Stomach (tissue), 9 donors: ENCODE data around the gene AKR1C1. TPM values are rescaled to one million over a fixed set of nuclear protein-coding genes. Genes with fewer than 3 reads are reported as not detected.
A peak's percentile ranks its signal among the peaks of the same experiment; 100 is the strongest.
"Not testable (repeated sequence)": the region's sequence is repeated elsewhere in the genome, so short reads cannot be mapped to it uniquely, and the experiment has no call there.

Source experiments
- DNase-seq, 2 donors: peaks; one replicate each; pipeline versions ENCODE4 v3.0.0 to v3.0.0-alpha.2; 2013 to 2019
- H3K27ac ChIP-seq, 5 donors: fragments of 200-600 bp in 4 of 5; sonication (generic) in 4 of 5; one replicate each; pipeline ENCODE4 v1.5.1; 2013 to 2019; ENCODE audit warnings: mild to moderate bottlenecking in 1 of 5, moderate library complexity in 1 of 5
- H3K27me3 ChIP-seq, 3 donors: fragments of 200-600 bp; sonication (generic); one replicate each; pipeline ENCODE4 v1.5.1; 2017 to 2019; ENCODE audit warnings: mixed run types in 1 of 3
- H3K36me3 ChIP-seq, 4 donors: fragments of 200-600 bp; sonication (generic); 1 replicate in 3 of 4; 2 replicates in 1 of 4; pipeline ENCODE4 v1.5.1; 2016 to 2019
- H3K4me1 ChIP-seq, 4 donors: fragments of 200-600 bp; sonication (generic); one replicate each; pipeline ENCODE4 v1.5.1; 2016 to 2019
- H3K4me3 ChIP-seq, 4 donors: fragments of 200-600 bp; sonication (generic) in 3 of 4; one replicate each; pipeline ENCODE4 v1.5.1; 2016 to 2019; ENCODE audit warnings: mild to moderate bottlenecking in 1 of 4
- H3K9me3 ChIP-seq, 4 donors: fragments of 200-600 bp; sonication (generic); one replicate each; pipeline ENCODE4 v1.5.1; 2016 to 2019
- CTCF ChIP-seq, 7 experiments: fragments of 450-650 bp in 4 of 7; fragments of 200-600 bp in 3 of 7; sonication (generic) in 3 of 7; IDR thresholded peaks; one replicate each; pipeline ENCODE4 v1.5.1; 2016 to 2019; ENCODE audit warnings: antibody characterized with exemption in 7 of 7, control low read depth in 2 of 7, mild to moderate bottlenecking in 1 of 7
- EP300 ChIP-seq: sonication (generic); formaldehyde crosslinking; IDR thresholded peaks from one replicate; pipeline ENCODE4 v1.6.1; 2017; ENCODE audit warnings: antibody characterized with exemption
- POLR2A ChIP-seq, 4 donors: fragments of 450-650 bp; IDR thresholded peaks; one replicate each; pipeline ENCODE4 v1.6.1; 2016; ENCODE audit warnings: antibody characterized with exemption in 4 of 4, control low read depth in 2 of 4, mild to moderate bottlenecking in 1 of 4, moderate library complexity in 1 of 4
- POLR2AphosphoS5 ChIP-seq, 3 donors: sonication (generic); formaldehyde crosslinking; IDR thresholded peaks; one replicate each; pipeline ENCODE4 v1.6.1; 2016; ENCODE audit warnings: antibody characterized with exemption in 3 of 3
- WGBS, 5 donors: extraction: QIAGEN DNeasy Blood & Tissue Kit in 3 of 5; methylation state at CpG; one replicate each; pipeline versions ENCODE4 v1.1.5 to v1.1.7; 2013 to 2018; 5-methylcytosine and 5-hydroxymethylcytosine counted together
- intact Hi-C: fragments of 100-400 bp; cut with DNase I; formaldehyde crosslinking; loops from one replicate; pipeline ENCODE4 v1.15.1; 2023; ENCODE audit warnings: low total_unique reads
- polyA plus RNA-seq, 3 donors: library from polyadenylated mRNA; stranded (reverse); fragments of 200-250 nt; gene quantifications; one replicate each; pipeline ENCODE4 v1.2.3, GENCODE V29; 2013
- total RNA-seq, 5 donors: library from RNA; depleted of rRNA; stranded (reverse); fragments of >200 nt; gene quantifications; one replicate each; pipeline versions ENCODE4 v1.1.0 to v1.2.3, GENCODE V29; 2014 to 2016
- donor health status: healthy with polysubstance abuse.
- donor health status: Bipolar disorder and iron deficiency.
- donor health status: healthy.

AKR1C1 gene
- total and polyA plus RNA-seq, 8 donors = 17.4 to 378 (median 91.1) TPM

- TF ChIP-seq CTCF (IDR thresholded peaks at IDR 0.05) (no peak), POLR2AphosphoS5 (IDR thresholded peaks at IDR 0.05) (peak in 2 of 3 donors; percentile 67 to 89)
- peak in 1 of 2 donors; percentile 72 for DNase-seq
- WGBS, 5 donors = 22 to 46% (median 37%) methylated on average over 5 of the region's 5 CpGs
- Histone ChIP-seq H3K27me3 (no peaks in the 10 kb centered on the region), H3K4me1 (peaks cover 26 to 86% (median 51%) of the 10 kb centered on the region in 4 donors), H3K27ac (peak overlapping the region; percentile 78 to 88 (median 85)), H3K9me3 (no peaks in the 10 kb centered on the region), H3K4me3 (no peak overlapping the region), H3K36me3 (no peaks in the 10 kb centered on the region)
- intact Hi-C loops = no loop called here
Measured at GRCh38 chr10:4947635-4948596, 15.3 kb upstream of the AKR1C1 start.

DNA sequence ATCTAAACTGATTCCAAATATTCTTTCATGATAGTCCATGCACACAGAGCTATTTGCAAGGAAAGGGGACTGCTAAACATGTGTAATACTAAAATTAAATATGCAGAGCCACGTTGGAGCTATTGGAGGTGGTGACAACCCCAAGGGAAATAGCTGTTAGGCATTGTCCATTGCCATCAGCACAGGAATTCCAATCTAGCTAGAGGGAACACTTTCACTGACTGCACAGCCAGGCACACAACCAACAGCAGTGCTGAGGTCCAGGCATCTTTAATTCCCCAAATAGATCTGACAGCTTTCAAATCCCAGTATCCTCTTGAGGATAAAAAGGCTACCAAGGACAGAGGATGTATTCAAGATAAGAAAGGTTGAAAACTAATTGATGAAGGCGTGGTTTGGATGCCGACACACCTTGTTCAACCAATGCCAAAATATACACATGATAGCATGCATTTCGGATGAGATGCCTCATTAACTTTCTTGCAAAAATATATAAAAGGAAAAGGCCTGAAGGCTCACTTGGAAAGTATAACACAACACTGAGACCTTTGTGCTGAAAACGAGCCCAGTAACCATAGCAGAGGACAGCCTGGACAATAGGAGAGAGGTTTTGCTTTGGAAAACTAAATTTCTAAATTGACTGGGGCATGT is 11.6 kb upstream of the AKR1C1 start:
- H3K27me3 ChIP-seq, H3K36me3 ChIP-seq, H3K9me3 ChIP-seq, DNase-seq, H3K27ac ChIP-seq, intact Hi-C loops, H3K4me3 ChIP-seq: not testable (repeated sequence)
- 34 to 63% (median 51%) methylated on average over 5 of the region's 5 CpGs for WGBS, 5 donors
- H3K4me1 ChIP-seq = peaks cover 15 to 55% (median 34%) of the 10 kb centered on the region in 4 donors

- intact Hi-C loops = no loop called here
- no peak overlapping the region for H3K27ac ChIP-seq
- no peak overlapping the region for H3K4me3 ChIP-seq
- H3K36me3 ChIP-seq = no peaks in the 10 kb centered on the region
- no peaks in the 10 kb centered on the region for H3K9me3 ChIP-seq
- TF ChIP-seq POLR2A (IDR thresholded peaks at IDR 0.05) = no peak
- TF ChIP-seq POLR2AphosphoS5 (IDR thresholded peaks at IDR 0.05) = no peak
- no peak for TF ChIP-seq CTCF (IDR thresholded peaks at IDR 0.05)
- no peak for TF ChIP-seq EP300
- H3K27me3 ChIP-seq = no peaks in the 10 kb centered on the region
- DNase-seq = no peak
- peaks cover 7 to 37% (median 16%) of the 10 kb centered on the region in 4 donors for H3K4me1 ChIP-seq
Measured at GRCh38 chr10:4953405-4953804, 9.8 kb upstream of the AKR1C1 start.

- WGBS, 5 donors = 81 to 94% (median 88%) methylated on average over 4 to 6 of the region's 7 CpGs
- H3K9me3 ChIP-seq, DNase-seq, intact Hi-C loops, H3K27ac ChIP-seq, H3K4me3 ChIP-seq, H3K27me3 ChIP-seq, H3K36me3 ChIP-seq: not testable (repeated sequence)
- peaks cover 0 to 13% (median 2%) of the 10 kb centered on the region in 4 donors for H3K4me1 ChIP-seq
Measured at GRCh38 chr10:4956088-4956487, 7.1 kb upstream of the AKR1C1 start.

DNA sequence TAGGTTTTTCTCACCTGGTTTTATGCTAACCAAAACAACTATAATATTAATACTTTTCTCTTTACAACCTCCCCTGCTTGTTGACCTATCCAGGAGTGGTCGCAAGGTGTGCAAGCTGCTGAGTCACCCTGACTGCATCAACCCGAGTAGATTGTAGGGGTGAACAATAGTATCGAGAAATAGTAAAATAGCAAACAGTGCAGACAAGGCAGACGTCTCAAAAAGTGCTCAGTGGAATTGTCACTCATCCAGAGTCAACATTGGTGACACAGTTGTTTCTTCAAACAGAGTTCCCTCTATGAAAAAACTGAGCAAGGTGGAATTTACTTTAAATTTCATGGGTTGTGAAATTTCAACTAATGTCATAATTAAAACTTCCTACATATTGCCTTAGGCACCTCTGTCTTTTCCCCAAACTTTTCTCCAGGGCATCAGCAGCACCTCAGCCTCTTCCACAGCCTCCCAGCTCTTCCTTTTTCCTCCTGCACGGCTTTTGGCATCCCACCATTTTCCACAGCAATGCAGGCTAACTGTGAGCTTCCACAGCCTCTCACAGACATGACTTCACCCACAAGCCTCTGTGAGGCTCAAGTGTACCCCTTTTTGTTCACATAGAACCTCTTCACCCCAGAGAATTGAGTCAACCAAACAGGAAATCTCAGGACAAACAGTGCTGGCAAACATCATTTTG is 6.1 kb upstream of the AKR1C1 start:
- H3K27me3 ChIP-seq, intact Hi-C loops, H3K36me3 ChIP-seq, H3K4me3 ChIP-seq, H3K9me3 ChIP-seq, H3K4me1 ChIP-seq: not testable (repeated sequence)
- 30 to 54% (median 42%) methylated on average over 5 of the region's 5 CpGs for WGBS, 5 donors
- H3K27ac ChIP-seq = peak overlapping the region in 1 of 5 donors; percentile 39
- peak in 1 of 2 donors; percentile 50 for DNase-seq

DNA sequence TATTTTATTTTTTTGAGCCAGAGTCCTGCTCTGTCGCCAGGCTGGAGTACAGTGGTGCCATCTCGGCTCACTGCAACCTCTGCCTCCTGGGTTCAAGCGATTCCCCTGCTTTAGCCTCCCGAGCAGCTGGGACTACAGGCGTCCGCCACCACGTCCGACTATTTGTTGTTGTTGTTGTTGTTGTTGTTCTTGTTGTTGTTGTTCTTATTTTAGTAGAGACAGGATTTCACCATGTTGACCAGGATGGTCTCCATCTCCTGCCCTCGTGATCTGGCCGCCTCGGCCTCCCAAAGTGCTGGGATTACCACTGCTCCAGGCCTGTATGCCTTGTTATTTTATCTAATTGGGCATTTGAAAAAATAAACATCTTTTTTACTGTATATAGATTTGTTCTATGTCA is 1.7 kb upstream of the AKR1C1 start:
- intact Hi-C loops, H3K9me3 ChIP-seq, H3K27ac ChIP-seq, H3K27me3 ChIP-seq, H3K36me3 ChIP-seq, H3K4me3 ChIP-seq, DNase-seq: not testable (repeated sequence)
- WGBS, 5 donors = 90 to 97% (median 95%) methylated on average over 11 of the region's 11 CpGs
- peaks cover 0 to 17% (median 2%) of the 10 kb centered on the region in 4 donors for H3K4me1 ChIP-seq

- 54 to 69% (median 64%) methylated on average over 1 of the region's 1 CpG for WGBS, 5 donors
- H3K27me3 ChIP-seq, intact Hi-C loops, DNase-seq, H3K36me3 ChIP-seq, H3K4me3 ChIP-seq, H3K9me3 ChIP-seq, H3K27ac ChIP-seq: not testable (repeated sequence)
- H3K4me1 ChIP-seq = peaks cover 0 to 17% (median 2%) of the 10 kb centered on the region in 4 donors
Measured at GRCh38 chr10:4962308-4962707, 907 bp upstream of the AKR1C1 start.

DNA sequence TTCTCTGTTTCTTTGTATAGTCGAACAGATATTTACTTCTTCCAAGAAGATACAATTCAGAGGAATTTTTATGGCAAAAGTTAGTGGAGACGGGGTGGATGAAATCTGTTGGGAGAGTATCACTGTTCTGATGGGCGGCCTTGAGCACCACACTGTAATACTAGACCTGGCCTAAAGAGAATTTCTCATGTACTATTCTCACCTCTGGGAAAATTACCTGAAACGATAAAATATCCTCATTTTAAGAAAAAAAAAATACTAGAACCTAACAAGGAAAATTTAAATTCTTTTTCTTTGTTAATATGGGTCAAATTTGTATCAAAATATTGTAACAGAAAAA is 570 bp downstream of the AKR1C1 start:
- H3K27me3 ChIP-seq, H3K9me3 ChIP-seq, DNase-seq, intact Hi-C loops: not testable (repeated sequence)
- 53 to 69% (median 64%) methylated on average over 2 to 4 of the region's 4 CpGs for WGBS, 5 donors
- H3K4me1 ChIP-seq = peaks cover 0 to 17% (median 2%) of the 10 kb centered on the region in 4 donors
- peaks cover 4 to 16% (median 7%) of the 10 kb centered on the region in 4 donors for H3K36me3 ChIP-seq
- peak overlapping the region in 3 of 5 donors; percentile 10 to 68 (median 46) for H3K27ac ChIP-seq
- peak overlapping the region; percentile 30 to 43 (median 37) for H3K4me3 ChIP-seq

DNA sequence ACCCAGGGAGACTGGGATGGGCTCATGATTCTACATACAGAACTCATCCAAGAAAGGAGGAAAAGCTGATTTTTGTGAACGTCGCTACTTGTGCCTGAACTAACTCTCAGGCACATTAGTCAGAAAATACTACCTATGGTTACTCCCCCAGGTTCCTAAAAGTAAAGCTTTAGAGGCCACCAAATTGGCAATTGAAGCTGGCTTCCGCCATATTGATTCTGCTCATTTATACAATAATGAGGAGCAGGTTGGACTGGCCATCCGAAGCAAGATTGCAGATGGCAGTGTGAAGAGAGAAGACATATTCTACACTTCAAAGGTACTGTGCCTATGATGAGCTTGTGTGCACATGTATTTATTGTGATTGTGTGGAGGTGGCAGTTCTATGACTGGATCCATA is 2.5 kb downstream of the AKR1C1 start:
- peak overlapping the region; percentile 30 to 43 (median 37) for H3K4me3 ChIP-seq
- intact Hi-C loops, H3K27me3 ChIP-seq: not testable (repeated sequence)

More for the DNA sequence above, 2.5 kb downstream of the AKR1C1 start:
- not testable (repeated sequence) for DNase-seq, H3K27ac ChIP-seq, H3K9me3 ChIP-seq
- H3K4me1 ChIP-seq = peaks cover 0 to 17% (median 2%) of the 10 kb centered on the region in 4 donors
- H3K36me3 ChIP-seq = peaks cover 9 to 30% (median 24%) of the 10 kb centered on the region in 4 donors
- WGBS, 5 donors = 91 to 100% (median 98%) methylated on average over 4 of the region's 4 CpGs
